Activated CD8-positive, alpha-beta memory T cell treated with anti-CD3 and anti-CD28 coated beads, Interleukin-2, amount 50 U/mL, for 48 hours (primary cell): ENCODE results near the gene NDFIP2.

ENCODE experiments used
- DNase-seq: peaks from one replicate; pipeline ENCODE4 v3.0.0-alpha.2; 2020

Gene NDFIP2

DNA sequence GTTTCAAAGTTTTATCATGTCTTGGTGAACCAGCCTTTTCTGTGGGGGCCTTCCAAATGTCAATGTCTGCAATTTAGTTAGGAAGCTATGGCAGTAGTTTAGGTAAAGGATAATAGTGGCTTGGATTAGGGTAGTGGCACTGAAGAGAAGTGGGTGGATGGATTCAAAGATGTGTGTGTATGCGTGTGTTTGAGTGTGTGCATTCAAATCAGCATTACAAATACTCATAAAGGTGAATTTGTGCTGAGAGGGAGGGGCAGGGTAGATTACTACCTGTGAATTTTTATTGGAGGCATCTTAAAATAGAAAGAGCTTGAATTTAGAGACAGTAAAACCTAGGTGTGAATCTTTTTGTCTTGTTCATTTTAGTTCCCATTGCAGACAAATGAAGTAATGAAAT, 16.9 kb downstream of the NDFIP2 start:
- no peak for DNase-seq

DNA sequence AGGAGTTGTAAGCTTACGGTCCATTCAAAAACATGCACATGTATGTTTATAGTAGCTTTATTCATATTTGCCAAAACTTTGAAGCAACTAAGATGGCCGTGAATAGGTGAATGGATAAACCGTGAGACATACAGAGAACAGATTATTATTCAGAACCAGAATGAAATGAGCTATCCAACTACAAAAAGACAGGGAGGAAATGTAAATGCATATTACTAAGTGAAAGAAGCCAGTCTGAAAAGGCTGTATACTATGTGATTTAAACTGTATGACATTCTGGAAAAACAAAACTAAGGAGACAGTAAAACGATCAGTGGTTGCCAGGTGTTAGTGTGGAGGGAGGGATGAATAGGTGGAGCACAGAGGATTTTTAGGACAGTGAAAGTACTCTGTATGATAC, 19.9 kb downstream of the NDFIP2 start:
- DNase-seq = no peak

- DNase-seq = no peak
These were observed 20.7 kb downstream of the NDFIP2 start for GRCh38 chr13:79501538-79502232.

- DNase-seq = no peak
These were observed 22.0 kb downstream of the NDFIP2 start for GRCh38 chr13:79502859-79503468.

- DNase-seq = no peak
These were observed 22.6 kb downstream of the NDFIP2 start for GRCh38 chr13:79503473-79504017.

DNA sequence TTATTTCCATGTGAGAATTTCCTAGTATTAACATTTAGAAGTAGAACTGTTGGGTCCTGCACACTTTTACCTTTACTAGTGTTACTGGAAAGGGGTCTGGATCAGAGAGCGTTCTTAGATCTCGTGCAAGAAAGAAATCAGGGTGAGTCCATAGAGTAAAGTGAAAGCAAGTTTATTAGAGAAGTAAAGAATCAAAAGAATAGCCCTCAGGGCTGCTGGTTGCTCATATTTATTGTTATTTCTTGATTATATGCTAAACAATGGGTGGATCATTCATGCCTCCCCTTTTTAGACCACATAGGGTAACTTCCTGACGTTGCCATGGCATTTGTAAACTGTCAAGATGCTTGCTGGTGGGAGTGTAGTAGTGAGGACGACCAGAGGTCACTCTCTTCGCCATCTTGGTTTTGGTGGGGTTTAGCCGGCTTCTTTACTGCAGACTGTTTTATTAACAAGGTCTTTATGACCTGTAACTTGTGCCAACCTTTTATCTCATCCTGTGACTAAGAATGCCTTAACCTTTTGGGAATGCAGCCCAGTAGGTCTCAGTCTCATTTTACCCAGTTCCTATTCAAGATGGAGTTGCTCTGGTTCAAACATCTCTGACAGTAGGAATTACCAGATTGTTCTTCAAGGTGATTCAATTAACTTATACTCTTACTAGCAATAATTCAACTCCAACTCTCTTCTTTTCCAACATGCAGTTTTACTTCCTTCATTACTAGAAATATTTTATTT, 27.4 kb downstream of the NDFIP2 start:
- DNase-seq = no peak

- no peak for DNase-seq
These were observed 30.7 kb downstream of the NDFIP2 start for GRCh38 chr13:79511611-79512010.

DNA sequence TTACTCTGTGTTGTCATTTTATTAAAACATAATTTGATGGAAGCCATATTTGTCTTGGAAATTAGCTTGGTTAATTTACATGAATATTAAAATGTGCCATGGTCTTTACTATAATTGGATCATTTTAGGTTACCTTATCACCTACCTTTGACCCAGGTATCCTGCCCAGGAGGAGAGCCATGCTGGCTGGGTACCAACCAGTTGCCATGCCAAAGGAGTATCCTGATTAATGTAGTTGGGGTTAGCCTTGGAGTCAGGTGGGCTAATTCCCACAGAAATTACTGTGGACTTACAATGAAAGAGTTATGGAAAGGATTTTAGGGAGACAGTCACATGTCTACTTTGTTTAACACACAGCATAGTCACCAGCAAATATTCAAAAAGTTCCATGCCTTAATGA, 32.0 kb downstream of the NDFIP2 start:
- no peak for DNase-seq

GRCh38 chr13:79516595-79516994, 35.6 kb downstream of the NDFIP2 start:
- DNase-seq = no peak

- DNase-seq = no peak
These were observed 38.3 kb downstream of the NDFIP2 start for GRCh38 chr13:79519255-79519654.

DNA sequence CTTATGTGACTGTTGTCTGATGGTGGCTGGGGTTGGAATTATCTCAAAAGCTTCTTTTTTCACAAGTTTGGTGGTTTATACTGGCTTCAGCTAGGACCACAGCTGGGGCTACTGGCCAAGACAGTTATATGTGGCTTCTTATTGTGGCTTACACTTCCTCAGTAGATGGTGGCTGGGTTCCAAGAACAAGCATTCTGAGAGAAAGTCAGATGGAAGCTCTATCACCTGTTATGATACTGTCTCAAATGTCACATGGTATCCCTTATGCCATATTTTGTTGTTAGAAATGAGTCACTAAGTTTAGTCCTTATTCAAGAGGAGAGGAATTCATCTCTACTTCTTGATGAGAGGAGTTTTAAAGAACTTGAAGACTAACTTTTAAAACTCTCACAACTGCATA, 41.6 kb downstream of the NDFIP2 start:
- no peak for DNase-seq

GRCh38 chr13:79525064-79525857, 44.3 kb downstream of the NDFIP2 start:
- DNase-seq = no peak

- DNase-seq = no peak
These were observed 46.7 kb downstream of the NDFIP2 start for GRCh38 chr13:79527698-79528097.

GRCh38 chr13:79528356-79528755, 47.4 kb downstream of the NDFIP2 start:
- no peak for DNase-seq

DNA sequence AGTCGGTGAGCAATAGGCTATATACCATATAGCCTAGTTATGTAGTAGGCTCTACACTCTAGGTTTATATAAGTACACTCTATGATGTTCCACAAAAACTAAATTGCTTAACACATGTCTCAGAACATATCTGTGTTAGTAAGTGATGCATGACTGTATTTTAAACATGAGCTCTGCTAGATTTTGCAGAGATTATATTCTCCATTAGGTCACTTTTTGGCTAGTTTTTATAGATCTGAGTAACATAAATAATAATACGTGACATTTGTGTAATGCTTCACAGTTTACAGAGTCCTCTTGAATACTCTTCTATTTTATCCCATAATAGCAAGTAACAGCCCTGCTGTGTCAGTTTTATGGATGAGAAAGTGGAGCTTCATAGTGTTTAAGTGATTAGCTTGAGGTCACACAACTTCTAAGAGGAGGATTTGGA, 47.8 kb downstream of the NDFIP2 start:
- no peak for DNase-seq

DNA sequence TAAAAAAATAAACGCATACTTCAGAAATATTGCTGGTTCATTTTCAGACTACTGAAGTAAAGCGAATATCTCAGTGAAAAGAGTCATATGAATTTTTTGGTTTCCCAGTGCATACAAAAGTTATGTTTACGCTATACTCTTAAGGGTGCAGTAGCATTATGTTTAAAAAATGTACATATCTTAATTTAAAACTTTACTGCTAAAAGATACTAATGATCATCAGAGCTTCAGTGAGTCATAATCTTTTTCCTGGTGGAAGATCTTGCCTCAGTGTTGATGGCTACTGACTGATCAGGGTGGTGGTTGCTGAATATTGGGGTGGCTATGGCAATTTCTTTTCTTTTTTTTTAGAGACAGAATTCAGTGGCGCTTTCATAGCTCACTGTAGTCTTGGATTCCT, 48.9 kb downstream of the NDFIP2 start:
- DNase-seq = no peak

DNA sequence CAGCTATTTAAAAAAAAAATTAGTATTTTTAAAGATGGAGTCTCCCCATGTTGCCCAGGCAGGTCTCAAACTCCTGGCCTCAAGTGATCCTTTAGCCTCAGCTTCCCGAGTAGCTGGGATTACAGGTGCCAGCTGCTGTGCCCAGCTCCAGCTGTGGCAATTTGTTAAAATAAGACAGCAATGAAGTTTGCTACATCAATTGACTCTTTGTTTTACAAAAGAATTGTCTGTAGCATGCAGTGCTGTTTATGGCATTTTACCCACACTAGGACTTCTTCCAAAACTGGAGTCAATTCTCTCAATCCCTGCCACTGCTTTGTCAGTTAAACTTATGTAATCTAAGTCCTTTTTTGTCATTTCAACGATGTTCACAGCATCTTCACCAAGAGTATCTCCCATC, 49.3 kb downstream of the NDFIP2 start:
- no peak for DNase-seq

GRCh38 chr13:79531542-79532254, 50.7 kb downstream of the NDFIP2 start:
- DNase-seq = no peak

GRCh38 chr13:79532576-79532975, 51.6 kb downstream of the NDFIP2 start:
- no peak for DNase-seq

DNA sequence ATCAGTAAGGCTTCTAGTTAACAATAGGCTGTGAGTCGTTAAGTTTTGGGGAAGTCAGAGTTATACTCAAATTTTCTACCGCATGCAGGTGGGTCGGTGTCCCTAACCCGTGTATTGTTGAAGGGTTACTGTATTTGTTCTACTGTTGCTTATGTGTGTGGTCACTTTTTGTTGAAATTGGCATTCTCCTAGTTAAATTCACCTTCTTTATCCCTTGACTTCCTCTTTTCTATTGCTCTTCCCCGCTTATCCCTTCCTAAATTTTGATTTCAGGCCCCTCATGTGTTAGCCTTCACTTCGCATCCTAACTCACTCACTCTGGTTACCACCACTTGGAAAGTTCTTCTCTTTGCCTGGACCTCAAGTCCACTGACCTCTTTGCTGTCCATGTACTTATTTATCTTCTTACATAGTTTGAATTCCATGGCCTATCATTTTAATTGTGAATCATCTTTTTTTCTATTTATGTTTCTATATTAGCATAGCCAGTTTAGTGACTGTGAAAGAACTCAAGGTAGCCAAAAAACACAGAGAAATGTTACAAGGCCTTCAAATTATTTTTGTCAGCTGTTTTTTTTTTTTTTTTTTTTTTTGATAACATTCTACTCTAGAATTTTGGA, 52.9 kb downstream of the NDFIP2 start:
- DNase-seq = no peak

DNA sequence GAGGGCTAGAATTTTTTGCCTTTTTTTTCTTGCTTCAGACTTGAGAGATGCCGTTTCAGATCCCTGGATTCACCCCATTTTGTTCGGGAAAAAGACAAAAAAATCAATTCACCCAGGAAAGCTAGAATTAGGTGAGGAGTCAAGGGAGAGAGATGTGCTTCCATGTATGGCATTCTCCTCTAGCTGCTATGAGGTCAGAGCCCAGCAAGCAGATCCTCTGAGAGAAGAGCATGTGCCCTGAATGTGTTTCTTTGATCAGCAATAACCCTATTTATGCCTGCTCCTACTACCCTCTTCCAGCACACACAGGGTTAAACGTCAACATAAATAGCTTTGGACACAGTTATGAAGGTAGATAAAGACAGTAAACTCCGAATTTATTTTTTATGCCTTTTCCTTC, 53.6 kb downstream of the NDFIP2 start:
- no peak for DNase-seq

- no peak for DNase-seq
These were observed 57.8 kb downstream of the NDFIP2 start for GRCh38 chr13:79538757-79539156.
